ENCODE measurements around the gene POLG2.

The POLG2 gene

DNA sequence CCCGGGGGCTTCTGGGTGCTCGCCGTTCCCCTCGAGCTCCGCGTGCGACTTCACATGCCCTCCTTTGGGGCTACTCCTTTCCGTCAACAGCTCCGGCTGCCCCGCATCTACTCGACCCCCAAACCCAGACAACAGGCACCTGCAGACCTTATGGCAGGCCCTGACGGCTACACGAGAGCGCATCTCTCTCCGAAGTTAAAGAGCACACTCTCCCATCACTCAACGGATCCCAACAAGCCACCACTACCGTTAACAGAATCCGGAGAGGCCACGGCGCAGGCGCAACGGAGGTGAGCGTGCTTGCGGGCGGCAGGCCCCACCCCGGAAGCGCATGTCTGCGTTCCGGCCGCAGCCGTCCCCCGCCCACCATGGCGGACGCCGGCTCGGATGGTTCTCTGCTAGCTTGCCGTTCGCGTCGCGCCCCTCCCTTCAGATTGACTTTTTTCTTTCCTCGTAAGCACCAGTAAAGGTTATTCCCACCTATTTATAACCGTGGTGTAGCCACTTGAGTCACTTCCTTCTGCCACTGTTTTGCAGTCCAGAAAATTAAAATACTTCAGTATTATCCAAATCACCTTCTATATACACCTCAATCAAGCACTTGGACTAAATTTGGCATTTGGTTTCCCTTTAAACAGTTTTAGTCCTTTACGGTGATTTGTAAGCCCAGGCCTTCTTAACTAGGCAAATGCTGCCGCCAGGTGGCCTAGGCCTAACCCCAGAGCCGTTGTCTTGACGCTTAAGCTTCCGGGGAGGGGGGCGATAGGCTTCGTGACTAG is at the start of gene POLG2:
Gene POLG2, minus strand, starts transcription at position 269 of the 779 bp plus-strand sequence. Its CDS starts 86 bp downstream, at position 183.
- peak; percentile 89 to 93 for DNase-seq (ENCODE audit: low read depth in 1 of 2, low spot score in 1 of 2)

GRCh38 chr17:64544742-64545141 is 47.9 kb upstream of the POLG2 start:
- DNase-seq (ENCODE audit: low read depth in 1 of 2, low spot score in 1 of 2), result no peak

DNA sequence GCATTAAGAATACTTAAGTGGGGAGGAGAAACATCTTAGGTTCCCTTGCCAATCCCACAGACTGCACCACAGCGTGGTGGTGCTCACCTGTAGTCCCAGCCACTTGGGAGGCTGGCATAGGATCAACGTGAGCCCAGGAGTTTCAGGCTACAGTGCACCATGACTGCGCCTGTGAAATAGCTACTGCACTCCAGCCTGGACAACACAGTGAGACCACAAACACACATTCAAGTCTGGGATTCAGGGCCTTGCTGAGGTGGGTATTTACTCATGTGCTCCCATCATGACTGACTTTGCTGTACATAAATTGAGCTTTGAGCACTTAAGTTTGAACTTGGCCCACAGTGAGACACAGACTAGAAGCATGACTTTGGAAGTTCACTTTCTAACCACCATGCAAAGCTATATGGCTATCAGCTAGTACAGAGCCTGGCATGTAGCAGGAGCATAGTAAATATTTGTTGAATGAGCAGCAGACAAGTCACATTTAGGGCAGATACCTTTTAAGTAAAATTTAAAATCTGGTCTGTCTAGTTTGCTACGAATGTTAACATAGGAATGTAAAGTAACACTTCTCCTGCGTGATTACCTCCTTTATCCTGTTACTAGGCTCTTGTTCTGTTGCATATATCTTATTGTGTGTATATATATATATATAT is 43.4 kb upstream of the POLG2 start:
- no peak for DNase-seq (ENCODE audit: low read depth in 1 of 2, low spot score in 1 of 2)

DNA sequence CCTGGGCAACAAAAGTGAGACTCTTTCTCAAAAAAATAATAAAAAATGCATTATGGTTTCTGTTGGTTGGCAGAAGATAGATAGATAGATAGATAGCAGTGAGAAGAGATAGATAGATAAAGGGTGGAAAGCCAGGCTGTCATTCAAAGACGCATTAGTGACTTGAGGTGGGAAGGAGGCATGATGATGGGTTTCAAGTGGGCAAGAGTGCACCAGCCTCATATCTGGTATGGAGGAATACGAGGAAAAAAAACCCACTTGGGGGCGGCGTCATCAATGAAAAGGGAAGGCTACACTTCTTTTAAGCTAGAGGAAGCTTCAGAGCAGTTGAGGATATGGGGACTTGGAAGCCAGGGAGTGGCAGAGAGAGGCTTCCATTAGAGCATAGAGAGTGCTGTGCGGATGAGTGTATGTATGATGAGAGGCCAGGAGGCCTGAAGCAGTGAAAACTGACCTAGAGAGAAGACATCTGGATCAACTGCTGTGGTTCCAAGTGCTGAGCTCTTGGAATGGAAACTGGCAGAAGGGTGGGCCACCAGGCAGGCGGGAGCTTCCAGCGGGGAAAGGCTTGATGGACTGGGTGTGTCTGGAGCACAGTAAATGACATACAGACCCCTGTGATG is 41.8 kb upstream of the POLG2 start:
- DNase-seq (ENCODE audit: low read depth in 1 of 2, low spot score in 1 of 2), result no peak

GRCh38 chr17:64537488-64537887 is 40.6 kb upstream of the POLG2 start:
- DNase-seq (ENCODE audit: low read depth in 1 of 2, low spot score in 1 of 2), result no peak

GRCh38 chr17:64536913-64537312 is 40.1 kb upstream of the POLG2 start:
- DNase-seq (ENCODE audit: low read depth in 1 of 2, low spot score in 1 of 2), result no peak

DNA sequence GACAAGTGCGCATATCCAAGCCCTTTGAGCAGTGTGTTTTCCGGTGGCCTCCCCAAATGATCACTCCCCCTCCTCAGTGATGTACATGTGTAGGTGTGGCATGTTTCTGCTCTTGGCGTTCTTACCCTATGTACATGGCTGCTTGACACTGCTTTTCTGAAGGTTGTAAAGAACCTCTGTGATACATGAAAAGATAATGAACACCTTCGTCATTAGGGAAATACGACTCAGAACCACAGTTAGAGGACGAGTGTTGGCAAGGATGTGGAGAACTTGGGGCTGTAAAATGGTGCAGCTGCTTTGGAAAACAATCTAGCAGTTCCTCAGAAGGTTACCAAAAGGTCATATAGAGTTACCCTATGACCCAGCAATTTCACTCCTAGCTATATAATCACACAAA is 38.5 kb upstream of the POLG2 start:
- no peak for DNase-seq (ENCODE audit: low read depth in 1 of 2, low spot score in 1 of 2)

GRCh38 chr17:64534187-64534586 is 37.3 kb upstream of the POLG2 start:
- no peak for DNase-seq (ENCODE audit: low read depth in 1 of 2, low spot score in 1 of 2)

GRCh38 chr17:64533784-64534183 is 36.9 kb upstream of the POLG2 start:
- DNase-seq (ENCODE audit: low read depth in 1 of 2, low spot score in 1 of 2), result no peak

GRCh38 chr17:64532409-64532808 is 35.6 kb upstream of the POLG2 start:
- DNase-seq (ENCODE audit: low read depth in 1 of 2, low spot score in 1 of 2), result no peak

DNA sequence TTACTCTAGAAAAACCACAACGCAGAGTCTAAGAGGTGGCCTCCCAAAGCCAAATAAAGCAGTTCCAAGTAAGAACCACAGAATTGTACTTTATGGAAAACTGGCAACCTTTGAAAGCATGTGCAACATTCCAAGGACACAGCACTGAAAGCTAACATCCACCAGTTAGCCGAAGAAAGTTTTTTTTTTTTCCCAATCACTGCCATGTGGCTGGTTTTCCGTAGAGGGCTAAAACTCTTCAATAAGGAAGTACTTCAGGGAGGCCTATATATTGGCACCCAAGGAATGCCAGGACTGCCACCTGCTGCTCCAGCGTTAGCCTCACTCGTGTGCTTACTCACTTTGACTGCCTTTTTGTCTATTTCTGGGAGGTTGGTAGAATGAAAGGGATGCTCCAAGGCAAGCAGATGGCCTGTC is 35.1 kb upstream of the POLG2 start:
- no peak for DNase-seq (ENCODE audit: low read depth in 1 of 2, low spot score in 1 of 2)

- DNase-seq (ENCODE audit: low read depth in 1 of 2, low spot score in 1 of 2), result no peak
These were observed 32.4 kb upstream of the POLG2 start for GRCh38 chr17:64529221-64529620.

GRCh38 chr17:64527914-64528313 is 31.1 kb upstream of the POLG2 start:
- DNase-seq (ENCODE audit: low read depth in 1 of 2, low spot score in 1 of 2), result no peak

DNA sequence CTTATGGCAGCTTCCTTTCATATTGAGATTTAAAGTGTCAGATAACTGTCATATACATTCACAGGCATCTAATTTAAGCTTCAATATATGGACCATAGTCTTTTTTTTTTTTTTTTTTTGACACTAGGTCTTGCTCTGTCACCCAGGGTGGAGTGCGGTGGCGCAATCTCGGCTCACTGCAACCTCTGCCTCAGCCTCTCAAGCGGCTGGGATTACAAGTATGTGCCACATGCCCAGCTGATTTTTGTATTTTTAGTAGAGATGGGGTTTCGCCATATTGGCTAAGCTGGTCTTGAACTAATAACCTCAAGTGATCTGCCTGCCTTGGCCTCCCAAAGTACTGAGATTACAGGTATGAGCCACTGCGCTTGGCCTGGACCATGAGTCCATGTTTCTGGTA is 23.5 kb upstream of the POLG2 start:
- no peak for DNase-seq (ENCODE audit: low read depth in 1 of 2, low spot score in 1 of 2)

DNA sequence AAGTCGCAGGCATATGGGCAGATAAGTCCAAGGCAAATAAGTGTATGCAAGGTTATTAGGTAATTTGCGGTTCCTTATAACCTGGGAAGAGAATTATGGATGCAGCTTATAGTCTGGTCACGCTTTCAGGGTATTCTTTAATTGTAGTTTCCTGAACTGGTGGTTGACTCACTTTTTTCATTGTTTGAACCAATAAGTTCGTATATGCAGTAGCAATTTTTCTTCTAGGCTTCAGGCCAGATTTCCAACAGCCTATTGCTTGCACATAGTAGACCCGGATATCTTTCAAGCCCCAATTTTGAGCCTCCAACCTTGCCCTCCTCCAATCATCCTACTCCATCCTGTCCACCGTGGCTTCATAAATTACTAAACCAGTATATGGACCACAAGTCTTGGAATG is 22.7 kb upstream of the POLG2 start:
- DNase-seq (ENCODE audit: low read depth in 1 of 2, low spot score in 1 of 2), result no peak

DNA sequence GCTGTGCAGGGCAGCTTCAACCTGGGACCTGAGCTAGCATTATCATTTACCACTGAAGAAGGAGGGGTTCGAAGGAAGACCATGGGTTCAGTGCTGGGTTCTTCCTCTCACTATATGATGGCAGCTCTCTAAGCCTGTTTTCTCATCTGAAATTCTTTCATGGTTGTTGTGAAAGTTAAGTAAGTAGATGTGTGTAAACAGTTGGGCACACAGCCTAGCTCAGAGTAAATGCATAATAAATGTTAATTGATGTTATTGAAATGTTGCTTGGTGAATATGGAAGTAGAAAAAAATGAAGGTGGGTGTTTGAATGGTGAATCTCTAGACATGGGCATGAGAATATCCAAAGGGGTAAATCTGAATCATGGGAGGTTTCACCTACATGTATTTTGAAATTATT is 19.0 kb upstream of the POLG2 start:
- no peak for DNase-seq (ENCODE audit: low read depth in 1 of 2, low spot score in 1 of 2)

DNA sequence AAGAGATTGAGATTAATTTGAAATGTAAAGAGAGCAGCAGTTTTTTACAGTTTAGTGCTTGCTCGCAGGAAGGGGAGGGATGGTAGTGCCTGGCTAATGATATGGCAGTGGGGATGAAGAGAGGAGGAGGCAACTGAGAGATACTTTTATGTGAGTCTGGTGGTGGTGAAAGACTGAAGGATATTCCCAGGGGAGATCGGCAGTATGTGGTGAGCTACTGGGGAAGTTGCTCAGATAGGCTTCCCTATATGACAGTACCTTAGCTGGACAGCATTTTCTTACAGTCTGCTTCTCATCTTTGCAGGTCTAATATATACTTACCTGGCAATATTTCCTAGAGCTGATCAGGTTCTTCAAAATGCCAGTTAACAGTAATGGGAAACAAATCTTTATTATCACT is 18.6 kb upstream of the POLG2 start:
- no peak for DNase-seq (ENCODE audit: low read depth in 1 of 2, low spot score in 1 of 2)

GRCh38 chr17:64509179-64509578 is 12.3 kb upstream of the POLG2 start:
- DNase-seq (ENCODE audit: low read depth in 1 of 2, low spot score in 1 of 2), result no peak

DNA sequence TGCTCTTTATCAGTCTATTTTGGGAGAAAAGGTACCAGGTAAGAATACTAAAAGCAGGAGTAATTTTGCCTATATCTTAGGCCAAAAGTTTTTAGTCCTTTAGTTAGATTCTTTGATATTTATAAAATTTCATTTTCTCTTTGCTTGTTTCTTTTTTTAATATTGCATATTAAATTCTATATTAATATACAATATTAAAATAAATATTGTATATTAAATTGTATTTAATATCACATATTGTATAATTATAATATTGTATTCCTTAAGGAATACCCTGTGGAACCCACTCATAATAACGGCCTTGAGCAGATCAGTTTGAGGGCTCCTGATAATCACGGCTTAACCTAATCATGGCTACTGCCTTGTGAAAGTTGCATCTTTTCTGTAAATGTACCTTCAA is 11.8 kb upstream of the POLG2 start:
- no peak for DNase-seq (ENCODE audit: low read depth in 1 of 2, low spot score in 1 of 2)

GRCh38 chr17:64507413-64507782 is 10.5 kb upstream of the POLG2 start:
- peak in 1 of 2 donors; percentile 35 for DNase-seq (ENCODE audit: low read depth in 1 of 2, low spot score in 1 of 2)

GRCh38 chr17:64506576-64507412 is 9.9 kb upstream of the POLG2 start, which contains the start of gene CEP95:
TSS of gene CEP95 (plus strand) at chr17:64506977. CDS start at chr17:64507098, 121 bp downstream.
- DNase-seq (ENCODE audit: low read depth in 1 of 2, low spot score in 1 of 2), result peak; percentile 91 to 97

Measured in activated CD4-positive, alpha-beta T cell treated with anti-CD3 and anti-CD28 coated beads, Interleukin-2, amount 50 U/mL, for 24 hours (primary cell).